Astrocyte (in vitro differentiated cells and primary cell): Measurements from ENCODE around the gene GCNT3.

Source experiments
- CTCF ChIP-seq: IDR thresholded peaks from 2 replicates; pipeline ENCODE4 v1.5.1; 2011; ENCODE audit warnings: low read depth, mild to moderate bottlenecking, inconsistent platforms, low read length, moderate library complexity; ENCODE audit not compliant: insufficient read depth
- EZH2 ChIP-seq: IDR thresholded peaks from 2 replicates; pipeline ENCODE4 v1.6.1; 2012; ENCODE audit warnings: mild to moderate bottlenecking, low read length, inconsistent platforms; ENCODE audit not compliant: insufficient read depth

GRCh38 chr15:59611276-59612260, at the start of gene GCNT3:
- no peak for TF ChIP-seq CTCF
- no peak for TF ChIP-seq EZH2
